ENCODE data around the gene ZNF419. TPM values are rescaled to one million over a fixed set of nuclear protein-coding genes. Genes with fewer than 3 reads are reported as not detected.
A peak's percentile ranks its signal among the peaks of the same experiment; 100 is the strongest.
"Not testable (repeated sequence)": the region's sequence is repeated elsewhere in the genome, so short reads cannot be mapped to it uniquely, and the experiment has no call there.

The ZNF419 gene
- total and polyA plus RNA-seq, 7 donors: 1.4 to 16.1 (median 5.2) TPM

GRCh38 chr19:57511484-57511883, 23.9 kb downstream of the ZNF419 start:
- H3K4me3 ChIP-seq: no peak overlapping the region
- DNase-seq: no peak
- peaks cover 8 to 38% (median 28%) of the 10 kb centered on the region in 4 donors for H3K9me3 ChIP-seq
- H3K4me1 ChIP-seq: no peaks in the 10 kb centered on the region
- H3K27me3 ChIP-seq: no peaks in the 10 kb centered on the region
- intact Hi-C loops (cut with DNase I): no loop called here
- H3K27ac ChIP-seq: no peak overlapping the region
- TF ChIP-seq POLR2AphosphoS5 (IDR thresholded peaks at IDR 0.05): no peak
- TF ChIP-seq POLR2A (IDR thresholded peaks at IDR 0.05): no peak
- TF ChIP-seq EP300 (IDR thresholded peaks at IDR 0.05): no peak
- peaks cover 11 to 72% (median 18%) of the 10 kb centered on the region in 4 donors for H3K36me3 ChIP-seq

GRCh38 chr19:57512845-57513244, 25.3 kb downstream of the ZNF419 start:
- Histone ChIP-seq H3K4me1 (no peaks in the 10 kb centered on the region), H3K27me3 (no peaks in the 10 kb centered on the region), H3K36me3 (peaks cover 0 to 72% (median 7%) of the 10 kb centered on the region in 4 donors), H3K9me3 (peaks cover 8 to 38% (median 25%) of the 10 kb centered on the region in 4 donors), H3K27ac (no peak overlapping the region), H3K4me3 (no peak overlapping the region)
- intact Hi-C loops (cut with DNase I): no loop called here
- TF ChIP-seq EP300 (IDR thresholded peaks at IDR 0.05): no peak
- no peak for TF ChIP-seq POLR2A (IDR thresholded peaks at IDR 0.05)
- TF ChIP-seq CTCF (IDR thresholded peaks at IDR 0.05): no peak
- no peak for TF ChIP-seq POLR2AphosphoS5 (IDR thresholded peaks at IDR 0.05)
- 95 to 96% methylated on average over 6 of the region's 6 CpGs for WGBS, 2 donors
- DNase-seq: no peak

- Histone ChIP-seq H3K36me3 (peaks cover 0 to 55% (median 9%) of the 10 kb centered on the region in 4 donors), H3K27ac (no peak overlapping the region), H3K4me3 (no peak overlapping the region), H3K4me1 (no peaks in the 10 kb centered on the region), H3K27me3 (no peaks in the 10 kb centered on the region), H3K9me3 (peaks cover 8 to 31% (median 23%) of the 10 kb centered on the region in 4 donors)
- 81 to 95% methylated on average over 5 of the region's 5 CpGs for WGBS, 2 donors
- intact Hi-C loops (cut with DNase I): no loop called here
- TF ChIP-seq EP300 (IDR thresholded peaks at IDR 0.05): no peak
- TF ChIP-seq POLR2AphosphoS5 (IDR thresholded peaks at IDR 0.05): no peak
- no peak for TF ChIP-seq POLR2A (IDR thresholded peaks at IDR 0.05)
- no peak for TF ChIP-seq CTCF (IDR thresholded peaks at IDR 0.05)
- no peak for DNase-seq
Measured at GRCh38 chr19:57515255-57515654, 27.7 kb downstream of the ZNF419 start.

- DNase-seq; H3K27me3 ChIP-seq; H3K4me3 ChIP-seq; H3K4me1 ChIP-seq; H3K27ac ChIP-seq; intact Hi-C loops (cut with DNase I): not testable (repeated sequence)
- WGBS, 2 donors: 88 to 90% methylated on average over 4 of the region's 4 CpGs
- Histone ChIP-seq H3K36me3 (peaks cover 0 to 49% (median 9%) of the 10 kb centered on the region in 4 donors), H3K9me3 (peaks cover 2 to 23% (median 11%) of the 10 kb centered on the region in 4 donors)
Measured at GRCh38 chr19:57518021-57518420, 30.5 kb downstream of the ZNF419 start.

GRCh38 chr19:57527136-57527881, 39.8 kb downstream of the ZNF419 start, which contains the start of gene ZNF549:
Gene ZNF549, plus strand, starts transcription at chr19:57527356. Its CDS starts 218 bp downstream, at chr19:57527574.
- Histone ChIP-seq H3K36me3 (peaks cover under 1 to 16% (median 4%) of the 10 kb centered on the region in 4 donors), H3K4me3 (peak within 1 kb of the TSS; percentile 63 to 94 (median 77)), H3K9me3 (peaks cover 0 to 4% (median 4%) of the 10 kb centered on the region in 4 donors), H3K27me3 (no peaks in the 10 kb centered on the region), H3K27ac (peak within 1 kb of the TSS; percentile 81 to 86 (median 83)), H3K4me1 (peaks cover 0 to 13% (median 10%) of the 10 kb centered on the region in 4 donors)
- 1 to 2% methylated on average over 64 of the region's 64 CpGs for WGBS, 2 donors
- intact Hi-C loops (cut with DNase I): no loop called here
- peak; percentile 95 for DNase-seq
- no peak for TF ChIP-seq CTCF (IDR thresholded peaks at IDR 0.05)
- peak in 1 of 4 donors; percentile 37 for TF ChIP-seq EP300 (IDR thresholded peaks at IDR 0.05)
- TF ChIP-seq POLR2AphosphoS5 (IDR thresholded peaks at IDR 0.05): peak; percentile 44 to 72 (median 64)
- TF ChIP-seq POLR2A (IDR thresholded peaks at IDR 0.05): no peak

Data from sigmoid colon (tissue), 7 donors.